ENCODE data around the gene IL26. TPM values are rescaled to one million over a fixed set of nuclear protein-coding genes. Genes with fewer than 3 reads are reported as not detected.

The IL26 gene
- total RNA-seq, 1 donor from 2014 or later: not detected

DNA sequence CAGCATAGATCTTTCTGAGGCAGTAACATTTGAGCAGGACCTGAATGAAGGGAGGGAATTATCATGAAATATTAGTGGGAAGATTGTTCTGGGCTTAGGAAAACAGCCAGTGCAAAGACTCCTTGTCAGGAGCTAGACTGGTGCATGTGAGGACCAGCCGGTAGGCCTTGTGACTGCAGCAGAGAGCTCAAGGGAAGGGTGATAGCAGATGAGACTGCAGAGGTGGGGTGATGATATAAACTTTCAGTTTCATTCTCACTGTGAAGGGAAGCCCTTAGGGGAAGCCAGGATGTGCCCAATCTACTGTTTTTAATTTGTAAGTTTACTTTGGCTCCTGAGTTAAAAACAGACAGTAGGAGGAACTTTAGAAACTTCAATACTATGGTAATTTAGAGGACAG, 15.4 kb upstream of the IL26 start:
- no peaks in the 10 kb centered on the region for H3K27me3 ChIP-seq (ENCODE audit: low read depth)
- peaks cover 23% of the 10 kb centered on the region for H3K4me1 ChIP-seq
- DNase-seq: no peak
- TF ChIP-seq, protein P1, sequence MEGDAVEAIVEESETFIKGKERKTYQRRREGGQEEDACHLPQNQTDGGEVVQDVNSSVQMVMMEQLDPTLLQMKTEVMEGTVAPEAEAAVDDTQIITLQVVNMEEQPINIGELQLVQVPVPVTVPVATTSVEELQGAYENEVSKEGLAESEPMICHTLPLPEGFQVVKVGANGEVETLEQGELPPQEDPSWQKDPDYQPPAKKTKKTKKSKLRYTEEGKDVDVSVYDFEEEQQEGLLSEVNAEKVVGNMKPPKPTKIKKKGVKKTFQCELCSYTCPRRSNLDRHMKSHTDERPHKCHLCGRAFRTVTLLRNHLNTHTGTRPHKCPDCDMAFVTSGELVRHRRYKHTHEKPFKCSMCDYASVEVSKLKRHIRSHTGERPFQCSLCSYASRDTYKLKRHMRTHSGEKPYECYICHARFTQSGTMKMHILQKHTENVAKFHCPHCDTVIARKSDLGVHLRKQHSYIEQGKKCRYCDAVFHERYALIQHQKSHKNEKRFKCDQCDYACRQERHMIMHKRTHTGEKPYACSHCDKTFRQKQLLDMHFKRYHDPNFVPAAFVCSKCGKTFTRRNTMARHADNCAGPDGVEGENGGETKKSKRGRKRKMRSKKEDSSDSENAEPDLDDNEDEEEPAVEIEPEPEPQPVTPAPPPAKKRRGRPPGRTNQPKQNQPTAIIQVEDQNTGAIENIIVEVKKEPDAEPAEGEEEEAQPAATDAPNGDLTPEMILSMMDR (IDR thresholded peaks at IDR 0.05): no peak
- H3K27ac ChIP-seq: peak overlapping the region; percentile 3
- peak; percentile 81 to 83 for ATAC-seq
- no peak overlapping the region for H3K4me3 ChIP-seq
- H3K9me3 ChIP-seq: no peaks in the 10 kb centered on the region
- H3K36me3 ChIP-seq: no peaks in the 10 kb centered on the region
- intact Hi-C loops (cut with DNase I): no loop called here

DNA sequence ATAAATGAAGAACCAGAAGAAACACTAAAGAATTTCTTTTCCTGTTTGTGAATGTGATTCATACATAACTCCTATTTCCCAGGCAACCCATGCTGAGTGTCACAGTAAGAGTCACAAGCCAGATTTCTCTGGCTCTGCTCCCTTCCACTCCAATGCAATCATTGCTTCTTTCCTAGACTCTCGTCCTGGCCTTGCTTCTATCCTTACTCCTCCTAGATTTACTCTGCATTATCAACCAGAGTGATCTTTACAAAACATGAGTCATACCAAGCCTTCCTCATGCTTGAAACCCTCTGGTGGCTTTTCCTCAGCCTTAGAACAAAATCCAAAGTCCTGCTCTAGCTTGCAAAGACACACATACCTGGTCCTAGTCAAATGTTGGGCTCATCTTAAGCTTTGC, 14.5 kb upstream of the IL26 start:
- TF ChIP-seq, protein P1 (IDR thresholded peaks at IDR 0.05): no peak
- no peak for ATAC-seq

DNA sequence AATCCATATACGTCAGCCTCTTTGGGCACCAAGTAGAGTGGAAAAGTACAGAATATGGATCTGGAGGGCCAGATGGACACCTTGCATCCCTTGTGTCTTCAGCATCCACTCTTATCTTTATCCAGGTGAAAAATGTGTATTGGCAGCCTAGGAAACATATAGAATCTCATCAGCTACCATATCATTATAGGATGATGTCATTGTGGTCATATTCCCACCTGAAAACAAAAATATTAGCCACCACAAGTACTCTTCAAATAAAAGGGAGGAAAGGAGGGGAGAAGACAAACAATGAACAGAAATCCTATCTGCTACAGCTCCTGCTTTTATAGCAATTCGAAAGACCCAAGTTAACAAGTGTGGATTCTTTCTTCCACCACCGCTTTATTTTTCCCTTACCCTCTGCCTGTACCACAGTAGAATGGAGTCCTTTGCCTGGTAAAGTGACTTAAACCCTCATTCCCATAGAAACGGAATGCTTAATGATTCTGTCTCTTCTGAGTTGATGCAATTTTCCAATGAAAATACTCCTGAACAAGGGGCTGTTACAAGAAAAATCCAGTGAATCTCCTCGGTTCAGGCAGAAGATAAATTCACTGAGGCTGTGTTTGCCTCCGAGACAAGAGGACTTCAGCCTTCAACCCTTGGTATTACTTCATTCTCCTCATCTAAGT, 13.8 kb upstream of the IL26 start:
- Histone ChIP-seq H3K36me3 (no peaks in the 10 kb centered on the region), H3K4me3 (no peak overlapping the region), H3K27ac (no peak overlapping the region), H3K27me3 (ENCODE audit: low read depth) (no peaks in the 10 kb centered on the region), H3K9me3 (no peaks in the 10 kb centered on the region), H3K4me1 (peaks cover 25% of the 10 kb centered on the region)
- intact Hi-C loops (cut with DNase I): no loop called here
- DNase-seq: no peak
- no peak for ATAC-seq
- TF ChIP-seq, protein P1 (IDR thresholded peaks at IDR 0.05): no peak

More for the DNA sequence above, 14.5 kb upstream of the IL26 start:
- Histone ChIP-seq H3K4me3 (no peak overlapping the region), H3K4me1 (peaks cover 25% of the 10 kb centered on the region), H3K27me3 (ENCODE audit: low read depth) (no peaks in the 10 kb centered on the region), H3K36me3 (no peaks in the 10 kb centered on the region), H3K27ac (no peak overlapping the region), H3K9me3 (no peaks in the 10 kb centered on the region)
- no peak for DNase-seq
- intact Hi-C loops (cut with DNase I): no loop called here

DNA sequence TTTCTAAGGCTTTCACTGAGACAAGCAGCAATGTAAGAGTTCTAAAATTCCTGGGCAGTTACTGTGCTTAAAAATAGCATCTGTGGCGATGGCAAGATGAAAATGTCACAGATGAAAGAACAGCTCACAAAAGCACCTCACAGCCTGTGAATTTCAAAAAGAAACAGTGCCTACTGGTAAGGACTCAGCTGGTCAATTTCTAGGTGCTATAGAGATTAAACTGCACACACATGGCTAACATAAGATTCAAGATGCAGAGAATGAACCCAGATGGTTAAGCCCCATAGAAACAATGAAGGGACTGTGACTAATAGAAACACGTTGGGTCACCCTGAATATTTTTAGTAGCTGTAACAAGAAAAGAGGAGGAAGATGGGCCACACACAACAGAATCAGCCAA, 12.0 kb upstream of the IL26 start:
- intact Hi-C loops (cut with DNase I): no loop called here
- H3K9me3 ChIP-seq: no peaks in the 10 kb centered on the region
- no peaks in the 10 kb centered on the region for H3K27me3 ChIP-seq (ENCODE audit: low read depth)
- TF ChIP-seq, protein P1 (IDR thresholded peaks at IDR 0.05): no peak
- no peak for DNase-seq
- H3K4me3 ChIP-seq: no peak overlapping the region
- no peaks in the 10 kb centered on the region for H3K36me3 ChIP-seq
- ATAC-seq: no peak
- no peak overlapping the region for H3K27ac ChIP-seq
- H3K4me1 ChIP-seq: peaks cover 25% of the 10 kb centered on the region

DNA sequence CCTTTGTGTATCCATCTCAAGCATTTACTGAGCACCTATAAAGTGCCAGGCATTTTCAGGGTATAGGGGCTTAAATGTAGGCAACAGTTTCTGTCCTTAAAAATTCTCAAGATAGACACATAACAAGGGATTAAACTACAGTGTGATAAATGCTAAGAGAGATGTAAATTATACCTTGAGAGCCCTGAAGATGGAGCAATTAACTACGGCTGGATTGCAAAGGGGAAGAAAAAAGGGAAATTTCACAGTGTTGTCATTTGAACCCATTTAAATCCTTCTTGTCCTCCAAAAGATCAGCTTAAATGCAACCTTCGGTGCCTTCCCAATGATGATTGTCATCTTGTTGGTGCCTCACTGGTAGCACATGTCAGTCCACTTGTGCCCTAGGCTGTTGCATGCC, 11.5 kb upstream of the IL26 start:
- peaks cover 25% of the 10 kb centered on the region for H3K4me1 ChIP-seq
- ATAC-seq (no peak), DNase-seq (no peak)
- intact Hi-C loops (cut with DNase I): no loop called here
- no peaks in the 10 kb centered on the region for H3K36me3 ChIP-seq
- peak overlapping the region; percentile 37 for H3K27ac ChIP-seq
- no peaks in the 10 kb centered on the region for H3K9me3 ChIP-seq
- peak overlapping the region; percentile 48 for H3K4me3 ChIP-seq
- no peaks in the 10 kb centered on the region for H3K27me3 ChIP-seq (ENCODE audit: low read depth)
- TF ChIP-seq, protein P1 (IDR thresholded peaks at IDR 0.05): no peak

All from lower lobe of right lung (tissue), 2 donors.